NCI-H1105 treated with DMSO at 0.1 percent for 48 hours (cell line): ENCODE data around the gene NKAIN4.
"Not testable (repeated sequence)": the region's sequence is repeated elsewhere in the genome, so short reads cannot be mapped to it uniquely, and the experiment has no call there.

Experiments
- DNase-seq: peaks from one replicate; lab custom pipeline; 2025; lab: John Stamatoyannopoulos, UW

The NKAIN4 gene

DNA sequence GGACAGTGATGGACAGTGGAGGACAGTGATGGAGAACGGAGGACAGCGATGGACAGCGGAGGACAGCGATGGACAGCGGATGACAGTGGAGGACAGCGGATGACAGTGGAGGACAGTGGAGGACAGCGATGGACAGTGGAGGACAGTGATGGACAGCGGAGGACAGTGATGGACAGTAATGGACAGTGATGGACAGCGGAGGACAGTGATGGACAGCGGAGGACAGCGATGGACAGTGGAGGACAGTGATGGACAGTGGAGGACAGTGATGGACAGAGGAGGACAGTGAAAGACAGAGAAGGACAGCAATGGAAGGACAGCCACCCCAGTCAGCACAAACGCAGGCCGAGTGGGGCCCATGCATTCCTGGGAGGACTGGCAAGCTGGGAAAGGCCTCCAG is 3.4 kb upstream of the NKAIN4 start:
- no peak for DNase-seq

DNA sequence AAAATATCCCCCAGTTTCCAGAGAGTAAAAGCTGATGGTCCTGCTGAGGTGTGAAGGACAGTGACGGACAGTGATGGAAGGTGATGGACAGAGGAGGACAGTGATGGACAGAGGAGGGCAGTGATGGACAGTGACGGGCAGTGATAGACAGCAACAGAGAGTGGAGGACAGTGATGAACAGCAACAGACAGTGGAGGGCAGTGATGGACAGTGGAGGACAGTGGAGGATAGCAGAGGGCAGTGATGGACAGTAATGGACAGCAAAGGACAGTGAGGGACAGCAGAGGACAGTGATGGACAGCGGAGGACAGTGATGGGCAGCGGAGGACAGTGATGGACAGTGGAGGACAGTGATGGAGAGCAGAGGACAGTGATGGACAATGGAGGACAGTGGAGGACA is 2.7 kb upstream of the NKAIN4 start:
- no peak for DNase-seq

GRCh38 chr20:63255931-63256704 is 1.9 kb upstream of the NKAIN4 start:
- no peak for DNase-seq

- no peak for DNase-seq
Measured at GRCh38 chr20:63254606-63255384, 532 bp upstream of the NKAIN4 start.

DNA sequence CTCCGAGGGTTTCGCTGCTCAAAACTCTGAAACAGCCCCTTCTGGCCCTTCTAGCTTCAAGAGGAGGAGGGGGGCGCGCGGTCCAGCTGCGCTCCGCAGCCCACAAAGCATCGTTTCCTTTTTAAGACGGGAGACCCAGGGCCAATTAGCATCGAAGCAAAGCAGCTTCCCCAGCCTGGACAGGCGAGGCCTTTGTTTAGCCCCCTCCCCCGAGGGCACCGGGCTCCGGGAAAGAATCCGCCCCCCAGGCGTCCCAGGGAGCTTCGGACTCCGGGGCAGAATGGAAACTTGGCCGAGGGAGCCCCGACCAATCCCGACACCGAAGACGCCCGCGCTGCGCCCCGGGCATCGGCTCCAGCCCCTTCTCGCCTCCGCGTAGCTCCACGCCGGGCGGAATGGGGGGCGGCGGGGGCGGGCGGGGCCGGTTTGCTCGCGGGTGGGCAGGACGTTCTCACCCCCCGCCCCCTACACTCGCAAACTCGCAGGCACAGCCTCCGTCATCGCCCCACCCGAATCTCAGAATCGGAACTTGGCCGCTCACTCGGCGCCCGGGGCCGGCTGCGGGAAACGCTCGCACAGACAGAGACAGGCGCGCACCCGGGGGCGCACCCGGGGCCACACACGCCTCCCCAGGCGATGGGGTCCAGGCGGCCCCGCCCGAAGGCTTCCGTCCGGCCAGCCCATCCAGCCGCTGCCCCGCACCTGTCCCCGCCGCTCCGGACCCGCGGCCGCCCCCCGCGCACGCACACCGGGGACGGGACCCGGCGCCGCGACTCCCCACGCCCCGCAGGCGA is 628 bp downstream of the NKAIN4 start:
- no peak for DNase-seq

GRCh38 chr20:63253065-63253437 is 1.2 kb downstream of the NKAIN4 start:
- DNase-seq, result no peak

GRCh38 chr20:63252284-63252711 is 2.0 kb downstream of the NKAIN4 start:
- DNase-seq, result no peak

DNA sequence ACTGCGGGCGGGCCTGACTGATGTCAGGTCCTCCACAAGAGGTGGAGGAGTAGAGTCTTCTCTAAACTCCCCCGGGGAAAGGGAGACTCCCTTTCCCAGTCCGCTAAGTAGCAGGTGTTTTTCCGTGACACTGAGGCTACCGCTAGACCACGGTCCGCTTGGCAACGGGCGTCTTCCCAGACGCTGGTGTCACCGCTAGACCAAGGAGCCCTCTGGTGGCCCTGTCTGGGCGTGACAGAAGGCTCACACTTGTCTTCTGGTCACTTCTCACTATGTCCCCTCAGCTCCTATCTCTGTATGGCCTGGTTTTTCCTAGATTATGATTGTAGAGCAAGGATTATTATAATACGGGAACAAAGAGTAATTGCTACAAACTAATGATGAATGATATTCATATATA is 2.9 kb downstream of the NKAIN4 start:
- not testable (repeated sequence) for DNase-seq

GRCh38 chr20:63249891-63250290 is 4.4 kb downstream of the NKAIN4 start:
- DNase-seq, result no peak

DNA sequence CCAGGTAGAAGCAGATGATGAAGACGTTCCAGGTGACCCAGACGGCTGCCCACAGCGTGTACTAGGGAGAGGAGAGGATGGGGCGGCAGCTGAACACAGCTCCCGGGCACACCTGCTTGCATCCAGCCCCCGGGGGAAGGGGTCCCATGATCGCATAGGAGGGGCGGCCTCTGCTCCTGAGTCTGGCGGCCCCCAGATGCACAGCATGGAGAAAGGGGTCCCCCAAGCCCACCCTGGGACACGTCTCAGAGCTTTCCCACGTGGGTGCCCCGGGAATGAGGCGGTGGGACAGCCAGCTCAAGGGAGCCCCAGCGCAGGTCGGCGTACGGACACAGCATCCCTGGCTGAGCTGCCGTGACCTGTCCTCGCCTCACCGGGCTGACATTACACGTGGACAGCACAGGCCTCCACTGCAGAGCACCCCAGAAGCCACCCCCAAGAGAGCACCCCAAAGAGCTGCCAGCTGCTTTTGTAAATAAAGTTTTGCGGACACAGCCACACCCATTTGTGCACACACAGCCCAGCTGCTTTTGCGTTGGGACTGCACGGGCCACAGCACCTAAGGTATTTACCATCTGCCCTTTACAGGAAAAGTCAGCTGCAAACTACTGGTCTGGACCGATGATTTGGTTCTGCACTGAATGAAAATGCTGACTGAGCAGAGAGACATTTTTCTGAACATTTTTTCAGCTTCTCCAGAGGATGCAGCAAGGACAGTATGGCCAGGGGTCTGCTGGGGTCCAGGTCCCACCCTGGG is 5.2 kb downstream of the NKAIN4 start:
- no peak for DNase-seq

DNA sequence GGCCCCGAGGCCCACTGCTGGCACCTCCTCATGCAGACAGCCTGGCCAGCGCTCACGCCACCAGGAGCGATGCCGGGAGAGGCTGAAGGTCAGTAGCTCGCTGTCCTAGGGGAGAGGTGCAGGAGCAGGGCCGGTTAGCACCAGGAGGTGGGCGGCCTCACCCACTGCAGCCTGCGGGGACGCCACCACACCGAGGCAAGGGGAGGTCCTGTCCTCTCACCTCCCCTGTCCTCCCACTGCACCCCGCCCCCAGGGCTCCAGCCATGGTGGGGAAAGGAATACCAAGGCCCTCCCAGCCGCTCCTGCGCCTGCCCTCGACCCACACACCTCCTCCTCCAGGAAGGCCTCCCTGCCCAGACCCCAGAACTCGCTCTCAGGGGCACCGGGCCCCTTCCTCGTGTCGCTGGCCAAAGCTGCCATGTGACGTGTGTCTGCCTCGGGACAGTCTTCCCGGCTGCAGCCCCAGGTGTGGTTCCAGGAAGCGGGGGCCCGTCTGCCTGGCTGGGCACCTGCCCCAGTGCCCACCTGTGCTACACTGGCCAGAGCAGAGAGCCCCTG is 6.5 kb downstream of the NKAIN4 start:
- no peak for DNase-seq

DNA sequence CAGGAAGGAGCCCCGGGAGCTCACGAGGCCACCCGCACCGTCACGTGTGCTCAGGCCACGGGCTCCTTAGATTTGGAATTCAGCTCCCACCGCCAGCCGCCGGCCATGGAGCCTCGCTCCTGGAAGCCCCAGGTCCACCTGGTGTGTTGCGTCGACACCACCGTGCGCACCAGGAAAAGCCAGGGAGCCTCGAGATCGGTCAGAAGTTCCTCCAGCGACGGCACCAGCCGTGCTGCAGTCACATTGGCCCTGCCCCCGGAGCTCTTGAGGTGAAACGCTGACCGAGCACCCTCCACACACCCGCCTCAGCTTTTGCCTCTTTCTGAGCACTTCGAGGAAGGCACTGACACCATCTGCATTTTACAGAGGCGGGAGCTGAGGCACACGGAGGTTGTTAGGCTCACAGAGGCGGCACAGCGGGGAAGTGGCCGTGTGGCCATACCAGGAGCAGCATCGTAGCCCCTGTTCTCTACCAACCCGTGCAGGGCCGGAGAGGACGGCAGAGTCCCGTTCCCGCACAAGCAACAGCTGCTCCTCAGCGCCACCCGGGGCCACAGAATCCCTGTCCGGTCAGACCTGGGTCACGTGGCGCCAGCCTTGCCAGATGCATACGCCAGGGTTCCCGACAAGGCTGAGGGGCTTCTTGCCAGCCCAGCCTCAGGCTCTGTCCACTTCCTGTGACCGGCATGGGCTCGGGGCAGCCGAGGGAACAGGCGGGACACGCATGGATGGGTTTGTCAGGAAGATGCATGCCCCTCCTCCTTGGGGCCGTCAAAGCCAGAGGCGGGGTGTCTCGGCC is 7.6 kb downstream of the NKAIN4 start:
- no peak for DNase-seq

- DNase-seq, result no peak
Measured at GRCh38 chr20:63244468-63244867, 9.8 kb downstream of the NKAIN4 start.

GRCh38 chr20:63243604-63244247 is 10.5 kb downstream of the NKAIN4 start:
- DNase-seq, result no peak

DNA sequence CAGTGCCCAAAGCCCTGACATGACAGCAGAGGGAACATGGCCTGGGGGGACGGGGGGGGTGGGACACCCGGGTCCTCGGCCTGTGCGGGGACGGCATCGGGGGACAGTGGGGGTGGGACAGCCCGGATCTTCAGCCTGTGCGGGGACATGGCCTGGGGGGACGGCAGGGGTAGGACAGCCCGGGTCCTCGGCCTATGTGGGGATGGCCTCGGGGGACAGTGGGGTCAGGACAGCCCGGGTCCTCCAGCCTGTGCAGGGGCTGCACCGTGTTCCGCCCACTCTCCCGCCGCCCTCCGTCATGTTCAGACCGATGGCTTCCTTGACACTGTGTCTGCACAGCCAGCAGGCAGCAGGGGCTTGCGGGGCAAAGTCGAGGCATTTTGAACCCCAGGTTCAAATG is 11.5 kb downstream of the NKAIN4 start:
- no peak for DNase-seq

- no peak for DNase-seq
Measured at GRCh38 chr20:63241272-63241671, 13.0 kb downstream of the NKAIN4 start.

GRCh38 chr20:63240004-63240403 is 14.3 kb downstream of the NKAIN4 start:
- no peak for DNase-seq

- no peak for DNase-seq
Measured at GRCh38 chr20:63239431-63239830, 14.8 kb downstream of the NKAIN4 start.

DNA sequence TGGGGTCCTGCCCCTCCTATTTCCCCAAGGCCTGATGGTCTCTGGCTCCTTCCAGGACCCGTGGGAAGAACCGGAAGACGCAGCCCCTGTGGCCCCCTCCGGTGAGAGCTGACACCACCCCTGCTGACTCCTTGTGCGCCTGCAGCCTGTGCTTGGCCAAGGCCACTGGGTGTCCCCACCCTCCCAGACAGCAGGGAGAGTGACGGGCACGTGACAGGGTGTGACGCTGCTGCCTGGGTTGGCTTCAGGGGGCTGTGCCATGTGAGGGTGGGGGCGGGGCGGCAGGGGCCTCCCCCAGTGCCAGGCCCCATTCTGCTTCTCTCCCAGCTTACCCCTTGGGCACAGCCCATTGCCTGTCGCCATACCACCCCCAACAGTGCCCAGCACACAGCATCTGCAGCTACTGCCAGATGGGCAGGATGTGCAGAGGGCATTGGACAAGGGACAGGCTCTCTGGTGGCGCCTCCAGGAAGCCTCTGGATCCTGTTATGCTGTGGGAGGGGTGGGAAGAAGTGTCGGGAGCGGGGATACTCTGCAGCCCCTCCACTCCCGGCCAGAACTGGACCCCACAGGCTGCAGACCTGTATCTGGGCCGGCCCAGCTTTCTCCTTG is 15.6 kb downstream of the NKAIN4 start:
- DNase-seq, result no peak

DNA sequence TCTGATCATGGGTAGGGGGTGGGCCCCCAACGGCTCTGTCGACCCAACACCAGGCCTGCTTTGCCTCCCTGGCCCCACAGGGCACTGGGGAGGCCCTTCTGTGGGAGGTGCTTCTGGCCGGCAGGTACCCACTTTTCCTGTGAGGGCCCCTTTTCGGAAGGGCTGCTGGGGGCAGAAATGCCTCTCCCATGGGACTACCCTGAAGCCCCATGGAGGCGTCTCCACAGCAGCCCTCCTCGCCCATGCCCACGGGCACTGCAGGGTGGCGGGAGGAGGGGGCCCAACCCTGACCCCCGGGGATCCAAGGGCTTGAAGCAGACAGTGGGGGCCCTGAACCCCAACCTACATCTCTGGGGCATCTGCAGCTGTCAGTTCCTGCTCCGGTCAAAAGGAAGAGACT is 16.2 kb downstream of the NKAIN4 start:
- no peak for DNase-seq
